GM12874 (cell line): ENCODE measurements around the gene SMIM1.

Source experiments
- CTCF ChIP-seq: IDR thresholded peaks from 2 replicates; pipeline ENCODE4 v1.5.1; 2011; ENCODE audit warnings: low read depth, mild to moderate bottlenecking, control low read depth, low read length, moderate library complexity; ENCODE audit not compliant: insufficient read depth

Gene SMIM1

DNA sequence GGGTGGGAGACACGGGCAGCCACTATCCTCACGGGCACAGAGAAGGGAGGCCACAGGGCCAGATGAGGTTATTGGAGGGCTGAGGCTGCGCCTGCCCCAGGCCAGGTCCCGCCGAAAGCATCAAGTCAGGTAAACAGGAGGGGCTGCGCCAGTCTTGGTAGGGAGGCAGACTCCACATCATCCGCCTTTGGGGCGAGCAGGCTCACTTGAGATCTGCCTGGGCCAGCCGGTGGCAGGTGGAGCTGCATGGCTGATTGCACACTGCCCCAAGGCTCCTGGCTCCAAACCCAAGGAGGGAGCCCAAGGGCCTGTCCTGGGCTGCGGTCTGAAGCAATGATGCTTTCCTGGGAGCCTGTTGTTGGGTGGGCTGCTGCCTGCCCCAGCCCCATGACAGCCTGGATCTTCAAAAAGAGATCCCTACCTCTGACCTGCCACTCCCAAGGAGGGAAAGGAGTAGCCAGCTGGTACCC, 4.6 kb downstream of the SMIM1 start:
- no peak for TF ChIP-seq CTCF

GRCh38 chr1:3777647-3778589, 5.4 kb downstream of the SMIM1 start:
- no peak for TF ChIP-seq CTCF

DNA sequence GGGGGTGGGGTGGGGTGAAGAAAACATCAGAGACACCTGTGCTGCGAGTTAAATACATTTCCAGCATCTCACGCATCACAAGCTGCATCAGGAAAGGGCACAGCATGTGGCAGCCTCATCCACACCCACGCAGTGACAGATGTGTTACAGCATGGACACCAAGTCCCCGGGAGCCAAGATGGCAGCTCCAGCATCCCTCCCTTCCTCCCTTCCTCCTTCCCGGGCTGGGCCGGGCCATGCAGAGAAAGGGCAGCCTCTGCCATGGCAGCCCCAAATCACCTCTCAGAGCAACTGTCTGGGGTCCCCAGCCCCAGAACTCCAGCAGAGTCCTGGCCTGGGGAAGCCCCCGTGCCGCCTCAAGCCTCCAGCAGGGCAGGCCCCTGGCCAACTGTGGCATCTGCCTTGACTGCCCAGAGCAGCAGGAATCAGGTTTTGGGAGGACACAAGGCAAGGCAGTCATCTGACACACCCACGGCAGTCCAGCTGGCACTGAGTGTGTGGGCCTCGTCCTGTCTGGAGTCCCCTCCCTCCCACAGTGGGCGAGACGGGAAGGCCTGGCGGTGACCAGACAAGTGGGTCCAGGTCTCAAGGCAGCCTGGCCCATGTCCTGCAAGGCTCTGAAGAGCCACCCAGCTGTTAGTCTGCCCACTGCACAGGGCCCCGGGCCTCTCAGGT, 6.2 kb downstream of the SMIM1 start:
- no peak for TF ChIP-seq CTCF

DNA sequence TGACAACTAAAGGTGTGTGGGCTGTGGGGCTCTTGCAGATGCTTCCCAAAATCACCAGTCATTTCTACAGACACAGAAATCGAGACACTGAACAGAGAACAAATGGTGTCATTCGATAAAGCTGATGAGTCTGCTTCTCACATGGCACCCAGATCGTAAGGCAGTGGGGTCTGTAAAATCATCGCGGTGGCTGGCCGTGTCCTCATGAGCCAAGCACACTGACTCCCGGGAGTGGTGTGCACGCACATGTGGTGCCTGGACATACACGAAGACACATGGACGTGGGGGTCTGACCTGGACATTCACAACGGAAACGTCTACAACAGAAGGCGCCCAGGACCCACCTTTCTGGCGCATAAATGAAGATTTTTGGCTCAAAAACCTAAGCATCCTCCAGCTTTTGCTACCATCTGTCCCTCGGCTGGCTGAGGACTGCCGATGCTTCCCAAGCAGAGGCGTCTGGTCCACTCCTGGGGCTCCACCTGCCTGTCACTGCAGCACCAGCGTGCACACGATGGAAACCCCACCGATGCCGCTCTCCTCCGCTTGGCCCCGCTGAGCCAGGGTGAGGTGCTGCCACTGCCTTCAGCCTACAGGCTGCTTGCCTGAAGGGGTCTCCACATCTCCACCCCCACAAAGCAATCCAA, 6.8 kb downstream of the SMIM1 start:
- TF ChIP-seq CTCF: no peak

GRCh38 chr1:3779912-3780416, 7.4 kb downstream of the SMIM1 start:
- no peak for TF ChIP-seq CTCF

DNA sequence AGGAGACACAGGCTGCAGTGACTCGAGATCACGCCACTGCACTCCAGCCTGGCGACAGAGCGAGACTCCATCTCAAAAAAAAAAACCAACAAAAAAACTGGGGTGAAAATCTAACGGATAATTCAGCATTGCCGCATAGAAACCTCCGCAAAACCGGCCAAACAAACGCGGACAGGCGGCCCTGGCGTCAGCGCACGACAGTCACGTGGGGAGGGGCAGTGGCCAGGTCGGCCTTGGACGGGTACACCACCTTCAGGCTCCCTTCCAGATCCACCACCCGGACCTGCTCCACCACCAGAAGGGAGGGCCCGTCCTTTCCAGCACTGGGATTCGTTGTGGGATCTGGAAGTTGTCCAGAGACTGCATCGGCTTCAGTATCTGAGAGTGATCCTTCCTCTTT, 8.4 kb downstream of the SMIM1 start:
- TF ChIP-seq CTCF: no peak

DNA sequence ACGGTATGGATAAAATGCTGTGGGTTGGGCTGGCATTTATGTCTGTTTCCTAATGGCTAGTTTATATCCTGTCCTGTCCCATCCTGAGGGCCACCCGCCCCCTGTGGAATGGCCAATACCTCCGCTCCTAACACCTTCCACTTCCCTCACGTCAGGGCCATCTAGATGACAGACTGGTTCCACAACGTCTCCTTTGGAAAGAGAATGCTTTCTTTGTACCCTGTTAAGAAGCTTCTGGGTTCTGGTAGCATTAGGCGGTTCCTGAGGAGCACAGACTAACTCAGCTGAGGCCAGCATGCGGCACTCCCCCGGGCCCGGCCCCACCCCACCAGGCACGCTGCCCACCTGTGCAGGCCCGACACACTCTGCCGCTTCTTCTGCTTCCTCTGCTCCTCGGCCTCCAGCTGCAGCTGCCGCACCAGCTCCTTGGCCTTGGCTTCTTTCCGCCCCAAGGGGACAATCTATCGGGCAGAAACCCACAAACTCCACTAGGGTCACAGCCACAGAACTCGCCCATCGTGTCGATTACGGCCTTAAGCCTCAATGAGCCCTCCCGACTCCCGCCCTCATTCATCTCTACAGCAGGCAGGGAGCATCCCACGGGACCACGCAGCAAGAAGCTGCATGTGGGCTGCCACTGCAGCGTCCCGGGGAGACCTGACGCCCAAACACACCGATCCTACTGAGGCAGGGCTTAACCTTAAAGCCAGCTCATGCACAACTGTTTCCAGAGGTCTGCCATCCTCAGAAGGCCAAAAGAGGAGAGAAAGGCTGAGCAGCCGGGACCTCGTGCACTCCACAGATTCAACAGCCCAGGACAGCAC, 11.3 kb downstream of the SMIM1 start:
- no peak for TF ChIP-seq CTCF
